Measurements from ENCODE around the gene SRGN.

The SRGN gene

GRCh38 chr10:69061305-69062161, 26.4 kb upstream of the SRGN start:
- no peak for DNase-seq (ENCODE audit: low read depth in 2 of 2)

- no peak for DNase-seq (ENCODE audit: low read depth in 2 of 2)
Observed at GRCh38 chr10:69062901-69063300, 25.0 kb upstream of the SRGN start.

GRCh38 chr10:69064762-69065328, 23.1 kb upstream of the SRGN start:
- DNase-seq (ENCODE audit: low read depth in 2 of 2): no peak

GRCh38 chr10:69065406-69066361, 22.2 kb upstream of the SRGN start:
- peak; percentile 49 to 54 for DNase-seq (ENCODE audit: low read depth in 2 of 2)

- DNase-seq (ENCODE audit: low read depth in 2 of 2): no peak
Observed at GRCh38 chr10:69067189-69067588, 20.7 kb upstream of the SRGN start.

GRCh38 chr10:69068549-69068948, 19.4 kb upstream of the SRGN start:
- no peak for DNase-seq (ENCODE audit: low read depth in 2 of 2)

GRCh38 chr10:69069090-69070042, 18.5 kb upstream of the SRGN start:
- DNase-seq (ENCODE audit: low read depth in 2 of 2): no peak

- no peak for DNase-seq (ENCODE audit: low read depth in 2 of 2)
Observed at GRCh38 chr10:69070951-69071350, 17.0 kb upstream of the SRGN start.

- no peak for DNase-seq (ENCODE audit: low read depth in 2 of 2)
Observed at GRCh38 chr10:69071610-69072009, 16.3 kb upstream of the SRGN start.

GRCh38 chr10:69073026-69073425, 14.9 kb upstream of the SRGN start:
- no peak for DNase-seq (ENCODE audit: low read depth in 2 of 2)

GRCh38 chr10:69073736-69074364, 14.1 kb upstream of the SRGN start:
- no peak for DNase-seq (ENCODE audit: low read depth in 2 of 2)

- DNase-seq (ENCODE audit: low read depth in 2 of 2): no peak
Observed at GRCh38 chr10:69074532-69074931, 13.4 kb upstream of the SRGN start.

GRCh38 chr10:69075431-69075830, 12.5 kb upstream of the SRGN start:
- DNase-seq (ENCODE audit: low read depth in 2 of 2): no peak

- DNase-seq (ENCODE audit: low read depth in 2 of 2): no peak
Observed at GRCh38 chr10:69078311-69078710, 9.6 kb upstream of the SRGN start.

- no peak for DNase-seq (ENCODE audit: low read depth in 2 of 2)
Observed at GRCh38 chr10:69080226-69080625, 7.7 kb upstream of the SRGN start.

GRCh38 chr10:69086001-69086509, 1.8 kb upstream of the SRGN start:
- DNase-seq (ENCODE audit: low read depth in 2 of 2): no peak

- DNase-seq (ENCODE audit: low read depth in 2 of 2): no peak
Observed at GRCh38 chr10:69088471-69088769, 517 bp downstream of the SRGN start.

- no peak for DNase-seq (ENCODE audit: low read depth in 2 of 2)
Observed at GRCh38 chr10:69088801-69089501, 1.0 kb downstream of the SRGN start.

- peak; percentile 53 to 66 for DNase-seq (ENCODE audit: low read depth in 2 of 2)
Observed at GRCh38 chr10:69089638-69090599, 2.0 kb downstream of the SRGN start.
